WI38 (cell line): Measurements from ENCODE around the gene CYP27A1.
"Not testable (repeated sequence)": the region's sequence is repeated elsewhere in the genome, so short reads cannot be mapped to it uniquely, and the experiment has no call there.

ENCODE experiments used
- H3K4me3 ChIP-seq: 2 replicates; pipeline ENCODE4 v1.5.1; 2011; ENCODE audit warnings: low read depth, mild to moderate bottlenecking, control low read depth, low read length
- CTCF ChIP-seq: IDR thresholded peaks from 2 replicates; pipeline ENCODE4 v1.5.1; 2012; ENCODE audit warnings: low read depth, mild to moderate bottlenecking, control low read depth, low read length

The CYP27A1 gene

GRCh38 chr2:218754781-218755180 is 27.2 kb upstream of the CYP27A1 start:
- no peak overlapping the region for H3K4me3 ChIP-seq
- TF ChIP-seq CTCF = no peak

GRCh38 chr2:218755198-218755566 is 26.8 kb upstream of the CYP27A1 start:
- no peak for TF ChIP-seq CTCF
- H3K4me3 ChIP-seq = no peak overlapping the region

- TF ChIP-seq CTCF = no peak
- H3K4me3 ChIP-seq = no peak overlapping the region
These were observed 26.2 kb upstream of the CYP27A1 start for GRCh38 chr2:218755567-218756404.

GRCh38 chr2:218756599-218757377 is 25.2 kb upstream of the CYP27A1 start:
- TF ChIP-seq CTCF = no peak
- H3K4me3 ChIP-seq = no peak overlapping the region

GRCh38 chr2:218761795-218762194 is 20.2 kb upstream of the CYP27A1 start:
- no peak for TF ChIP-seq CTCF
- H3K4me3 ChIP-seq = no peak overlapping the region

GRCh38 chr2:218772759-218773158 is 9.2 kb upstream of the CYP27A1 start:
- not testable (repeated sequence) for H3K4me3 ChIP-seq

GRCh38 chr2:218773881-218774280 is 8.1 kb upstream of the CYP27A1 start:
- no peak for TF ChIP-seq CTCF
- no peak overlapping the region for H3K4me3 ChIP-seq
